Small intestine (tissue), 7 donors: ENCODE results near the gene HPCA. TPM values are rescaled to one million over a fixed set of nuclear protein-coding genes. Genes with fewer than 3 reads are reported as not detected.

Experiments
- DNase-seq, 2 donors: peaks; one replicate each; pipeline versions ENCODE4 v3.0.0 to v3.0.0-alpha.2; 2013
- FAIRE-seq: peaks from 2 replicates; lab custom pipeline; 2012; peaks lifted over from hg19 to GRCh38; lab: Jason Lieb, UNC
- H3K27ac ChIP-seq, 3 donors: one replicate each; pipeline ENCODE4 v1.5.1; 2013; ENCODE audit warnings: low read length in 2 of 3, mild to moderate bottlenecking in 2 of 3, control low read depth in 1 of 3, inconsistent platforms in 1 of 3, low read depth in 1 of 3, moderate library complexity in 1 of 3
- H3K27me3 ChIP-seq, 3 donors: one replicate each; pipeline ENCODE4 v1.6.1; 2013; ENCODE audit warnings: low read length in 3 of 3, inconsistent platforms in 1 of 3; ENCODE audit not compliant: control insufficient read depth in 3 of 3, insufficient read depth in 3 of 3
- H3K36me3 ChIP-seq, 3 donors: one replicate each; pipeline ENCODE4 v1.6.1; 2013; ENCODE audit warnings: low read length in 3 of 3, inconsistent platforms in 1 of 3, low read depth in 1 of 3, mild to moderate bottlenecking in 1 of 3, moderate library complexity in 1 of 3; ENCODE audit not compliant: control insufficient read depth in 3 of 3, insufficient read depth in 2 of 3
- H3K4me1 ChIP-seq, 3 donors: one replicate each; pipeline ENCODE4 v1.6.1; 2013; ENCODE audit warnings: low read length in 2 of 3, inconsistent platforms in 1 of 3, low read depth in 1 of 3, mild to moderate bottlenecking in 1 of 3, moderate library complexity in 1 of 3; ENCODE audit not compliant: control insufficient read depth in 3 of 3, insufficient read depth in 2 of 3
- H3K4me3 ChIP-seq, 3 donors: one replicate each; pipeline ENCODE4 v1.5.1; 2013; ENCODE audit warnings: low read length in 3 of 3, control low read depth in 1 of 3, inconsistent platforms in 1 of 3, low read depth in 1 of 3, mild to moderate bottlenecking in 1 of 3, moderate library complexity in 1 of 3
- H3K9me3 ChIP-seq, 2 donors: one replicate each; pipeline ENCODE4 v1.6.1; 2013; ENCODE audit warnings: low read depth in 1 of 2, low read length in 1 of 2; ENCODE audit not compliant: control insufficient read depth in 2 of 2, insufficient read depth in 1 of 2
- WGBS, 3 donors: extraction: QIAGEN DNeasy Blood & Tissue Kit; methylation state at CpG; one replicate each; pipeline ENCODE4 v1.1.7; 2013; 5-methylcytosine and 5-hydroxymethylcytosine counted together
- polyA plus RNA-seq, 4 donors: library from polyadenylated mRNA; stranded (reverse) in 3 of 4; unstranded in 1 of 4; fragments of 200-250 nt in 3 of 4; fragments of 120-200 nt in 1 of 4; gene quantifications; one replicate each; pipeline versions ENCODE4 v1.2.1 to v1.2.3, GENCODE V29; 2013
- donor health status: healthy with polysubstance abuse.
- donor health status: control.
- donor health status: control.
- donor health status: Bipolar disorder and iron deficiency.
- donor health status: healthy.

HPCA gene
- polyA plus RNA-seq, 4 donors: 0.96 to 2.9 (median 1.6) TPM; not detected in 1

- H3K4me1 ChIP-seq: peaks cover 0 to 24% (median 0%) of the 10 kb centered on the region in 3 donors
- H3K9me3 ChIP-seq: no peaks in the 10 kb centered on the region
- no peaks in the 10 kb centered on the region for H3K27me3 ChIP-seq
- peak in 1 of 2 donors; percentile 51 for DNase-seq
- no peak overlapping the region for H3K4me3 ChIP-seq
- peak overlapping the region in 2 of 3 donors; percentile 18 to 69 for H3K27ac ChIP-seq
- 25 to 33% (median 26%) methylated on average over 24 of the region's 24 CpGs for WGBS, 3 donors
- no peak for FAIRE-seq
- H3K36me3 ChIP-seq: no peaks in the 10 kb centered on the region
Observed at GRCh38 chr1:32925403-32926162, 39.3 kb downstream of the HPCA start.

GRCh38 chr1:32926562-32926961 lies 40.3 kb downstream of the HPCA start:
- H3K4me3 ChIP-seq: no peak overlapping the region
- no peaks in the 10 kb centered on the region for H3K36me3 ChIP-seq
- H3K27ac ChIP-seq: no peak overlapping the region
- H3K27me3 ChIP-seq: no peaks in the 10 kb centered on the region
- FAIRE-seq (no peak), DNase-seq (peak; percentile 48 to 79)
- H3K4me1 ChIP-seq: peaks cover 0 to 24% (median 0%) of the 10 kb centered on the region in 3 donors
- no peaks in the 10 kb centered on the region for H3K9me3 ChIP-seq
- WGBS, 3 donors: 19 to 68% (median 37%) methylated on average over 6 of the region's 6 CpGs

GRCh38 chr1:32927441-32927840 lies 41.1 kb downstream of the HPCA start:
- no peaks in the 10 kb centered on the region for H3K36me3 ChIP-seq
- H3K27me3 ChIP-seq: no peaks in the 10 kb centered on the region
- no peak overlapping the region for H3K27ac ChIP-seq
- H3K9me3 ChIP-seq: no peaks in the 10 kb centered on the region
- DNase-seq (no peak), FAIRE-seq (no peak)
- H3K4me1 ChIP-seq: peaks cover 0 to 24% (median 0%) of the 10 kb centered on the region in 3 donors
- H3K4me3 ChIP-seq: no peak overlapping the region
- 86 to 93% (median 93%) methylated on average over 2 of the region's 2 CpGs for WGBS, 3 donors

GRCh38 chr1:32928285-32928684 lies 42.0 kb downstream of the HPCA start:
- Histone ChIP-seq H3K27ac (no peak overlapping the region), H3K27me3 (no peaks in the 10 kb centered on the region), H3K4me3 (no peak overlapping the region), H3K36me3 (no peaks in the 10 kb centered on the region), H3K9me3 (no peaks in the 10 kb centered on the region), H3K4me1 (peaks cover 0 to 24% (median 0%) of the 10 kb centered on the region in 3 donors)
- WGBS, 3 donors: 92 to 97% (median 94%) methylated on average over 2 of the region's 2 CpGs
- FAIRE-seq (no peak), DNase-seq (no peak)

- H3K27ac ChIP-seq: no peak overlapping the region
- H3K27me3 ChIP-seq: no peaks in the 10 kb centered on the region
- no peak overlapping the region for H3K4me3 ChIP-seq
- 85 to 91% (median 91%) methylated on average over 8 of the region's 8 CpGs for WGBS, 3 donors
- no peaks in the 10 kb centered on the region for H3K36me3 ChIP-seq
- no peak for FAIRE-seq
- DNase-seq: no peak
- H3K4me1 ChIP-seq: peaks cover 0 to 28% (median 0%) of the 10 kb centered on the region in 3 donors
- H3K9me3 ChIP-seq: no peaks in the 10 kb centered on the region
Observed at GRCh38 chr1:32928715-32929114, 42.4 kb downstream of the HPCA start.

- Histone ChIP-seq H3K27me3 (no peaks in the 10 kb centered on the region), H3K36me3 (peaks cover 0 to 1% (median 0%) of the 10 kb centered on the region in 3 donors), H3K4me1 (peaks cover 0 to 30% (median 0%) of the 10 kb centered on the region in 3 donors), H3K27ac (no peak overlapping the region), H3K9me3 (no peaks in the 10 kb centered on the region), H3K4me3 (no peak overlapping the region)
- DNase-seq (no peak), FAIRE-seq (no peak)
- 76 to 88% (median 81%) methylated on average over 2 of the region's 2 CpGs for WGBS, 3 donors
Observed at GRCh38 chr1:32929366-32929765, 43.1 kb downstream of the HPCA start.

GRCh38 chr1:32931760-32932159 lies 45.5 kb downstream of the HPCA start:
- Histone ChIP-seq H3K9me3 (no peaks in the 10 kb centered on the region), H3K36me3 (peaks cover 2 to 14% (median 5%) of the 10 kb centered on the region in 3 donors), H3K27me3 (no peaks in the 10 kb centered on the region), H3K4me3 (no peak overlapping the region), H3K27ac (no peak overlapping the region), H3K4me1 (peaks cover 0 to 35% (median 1%) of the 10 kb centered on the region in 3 donors)
- 90 to 93% (median 91%) methylated on average over 1 of the region's 1 CpG for WGBS, 3 donors
- FAIRE-seq: no peak
- DNase-seq: no peak

- DNase-seq: peak; percentile 94 to 99
- H3K4me1 ChIP-seq: peaks cover 0 to 45% (median 4%) of the 10 kb centered on the region in 3 donors
- FAIRE-seq: no peak
- 12 to 46% (median 25%) methylated on average over 3 of the region's 3 CpGs for WGBS, 3 donors
- peaks cover 6 to 24% (median 8%) of the 10 kb centered on the region in 3 donors for H3K36me3 ChIP-seq
- H3K4me3 ChIP-seq: no peak overlapping the region
- H3K9me3 ChIP-seq: no peaks in the 10 kb centered on the region
- H3K27me3 ChIP-seq: no peaks in the 10 kb centered on the region
- H3K27ac ChIP-seq: peak overlapping the region; percentile 75 to 94 (median 79)
Observed at GRCh38 chr1:32933742-32934322, 47.5 kb downstream of the HPCA start.
